PC-3 (cell line): ENCODE measurements around the gene PLA2G1B.

Experiments used
- EZH2 ChIP-seq: fragments of 300-600 bp; sonication (generic); IDR thresholded peaks from one replicate; pipeline ENCODE4 v1.6.1; 2017; ENCODE audit warnings: antibody characterized with exemption, mild to moderate bottlenecking, low read length; ENCODE audit not compliant: unreplicated experiment
- TF ChIP-seq, protein P1 (sequence below): fragments of 300-600 bp; sonication (generic); conservative IDR thresholded peaks from 2 replicates; pipeline ENCODE4 v1.5.1; 2017; ENCODE audit warnings: antibody characterized with exemption, low read depth, mild to moderate bottlenecking, low read length

DNA sequence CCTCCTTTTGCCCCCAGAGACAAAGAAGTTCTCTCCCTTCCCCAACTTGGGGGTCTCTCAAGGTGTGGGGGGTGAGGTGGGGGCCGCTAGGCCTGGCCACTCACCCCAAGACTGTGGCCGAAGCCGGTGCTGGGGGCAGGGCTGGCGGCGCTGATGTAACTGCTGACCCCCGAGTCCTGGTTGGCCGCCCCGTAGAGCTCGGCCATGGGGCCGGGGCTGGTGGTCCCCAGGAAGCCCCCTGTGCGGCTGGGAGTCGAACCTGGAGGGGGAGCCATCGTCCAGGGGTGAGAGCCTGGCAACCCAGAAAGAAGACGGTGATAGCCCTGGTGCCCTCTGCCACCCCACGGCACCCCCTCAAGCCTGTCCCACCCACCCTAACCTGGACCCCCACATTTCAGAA, 18.5 kb upstream of the PLA2G1B start:
- TF ChIP-seq EZH2, result no peak
- TF ChIP-seq, protein P1, sequence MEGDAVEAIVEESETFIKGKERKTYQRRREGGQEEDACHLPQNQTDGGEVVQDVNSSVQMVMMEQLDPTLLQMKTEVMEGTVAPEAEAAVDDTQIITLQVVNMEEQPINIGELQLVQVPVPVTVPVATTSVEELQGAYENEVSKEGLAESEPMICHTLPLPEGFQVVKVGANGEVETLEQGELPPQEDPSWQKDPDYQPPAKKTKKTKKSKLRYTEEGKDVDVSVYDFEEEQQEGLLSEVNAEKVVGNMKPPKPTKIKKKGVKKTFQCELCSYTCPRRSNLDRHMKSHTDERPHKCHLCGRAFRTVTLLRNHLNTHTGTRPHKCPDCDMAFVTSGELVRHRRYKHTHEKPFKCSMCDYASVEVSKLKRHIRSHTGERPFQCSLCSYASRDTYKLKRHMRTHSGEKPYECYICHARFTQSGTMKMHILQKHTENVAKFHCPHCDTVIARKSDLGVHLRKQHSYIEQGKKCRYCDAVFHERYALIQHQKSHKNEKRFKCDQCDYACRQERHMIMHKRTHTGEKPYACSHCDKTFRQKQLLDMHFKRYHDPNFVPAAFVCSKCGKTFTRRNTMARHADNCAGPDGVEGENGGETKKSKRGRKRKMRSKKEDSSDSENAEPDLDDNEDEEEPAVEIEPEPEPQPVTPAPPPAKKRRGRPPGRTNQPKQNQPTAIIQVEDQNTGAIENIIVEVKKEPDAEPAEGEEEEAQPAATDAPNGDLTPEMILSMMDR, result no peak
